ENCODE data around the gene HGD.
"Not testable (repeated sequence)": the region's sequence is repeated elsewhere in the genome, so short reads cannot be mapped to it uniquely, and the experiment has no call there.

Gene HGD

GRCh38 chr3:120682095-120682681 is at the start of gene HGD:
Gene HGD (minus strand): TSS chr3:120682239. CDS start chr3:120682111, 128 bp downstream.
- DNase-seq (ENCODE audit: low read depth, low spot score) = no peak
- no peak within 1 kb of the TSS for H3K27ac ChIP-seq

GRCh38 chr3:120730576-120731542 is 48.8 kb upstream of the HGD start:
- H3K27ac ChIP-seq = no peak overlapping the region
- DNase-seq (ENCODE audit: low read depth, low spot score) = no peak

GRCh38 chr3:120726791-120727190 is 44.8 kb upstream of the HGD start:
- no peak overlapping the region for H3K27ac ChIP-seq
- no peak for DNase-seq (ENCODE audit: low read depth, low spot score)

GRCh38 chr3:120719167-120719834 is 37.3 kb upstream of the HGD start:
- not testable (repeated sequence) for H3K27ac ChIP-seq; DNase-seq (ENCODE audit: low read depth, low spot score)

- no peak for DNase-seq (ENCODE audit: low read depth, low spot score)
- no peak overlapping the region for H3K27ac ChIP-seq
These were observed 31.2 kb upstream of the HGD start for GRCh38 chr3:120713262-120713661.

- DNase-seq (ENCODE audit: low read depth, low spot score) = no peak
- no peak overlapping the region for H3K27ac ChIP-seq
These were observed 28.3 kb upstream of the HGD start for GRCh38 chr3:120710369-120710768.

GRCh38 chr3:120708408-120708807 is 26.4 kb upstream of the HGD start:
- H3K27ac ChIP-seq = no peak overlapping the region
- no peak for DNase-seq (ENCODE audit: low read depth, low spot score)

- no peak overlapping the region for H3K27ac ChIP-seq
- no peak for DNase-seq (ENCODE audit: low read depth, low spot score)
These were observed 24.9 kb upstream of the HGD start for GRCh38 chr3:120706950-120707349.

- peak; percentile 6 for DNase-seq (ENCODE audit: low read depth, low spot score)
- peak overlapping the region; percentile 6 for H3K27ac ChIP-seq
These were observed 24.0 kb upstream of the HGD start for GRCh38 chr3:120705884-120706582.

GRCh38 chr3:120699333-120699732 is 17.3 kb upstream of the HGD start:
- no peak overlapping the region for H3K27ac ChIP-seq
- no peak for DNase-seq (ENCODE audit: low read depth, low spot score)

- DNase-seq (ENCODE audit: low read depth, low spot score) = no peak
- H3K27ac ChIP-seq = no peak overlapping the region
These were observed 11.6 kb upstream of the HGD start for GRCh38 chr3:120693439-120694171.

- no peak for DNase-seq (ENCODE audit: low read depth, low spot score)
- H3K27ac ChIP-seq = no peak overlapping the region
These were observed 7.4 kb upstream of the HGD start for GRCh38 chr3:120689395-120689794.

GRCh38 chr3:120688121-120688520 is 6.1 kb upstream of the HGD start:
- no peak overlapping the region for H3K27ac ChIP-seq
- DNase-seq (ENCODE audit: low read depth, low spot score) = no peak

GRCh38 chr3:120685411-120685810 is 3.4 kb upstream of the HGD start:
- DNase-seq (ENCODE audit: low read depth, low spot score) = no peak
- no peak overlapping the region for H3K27ac ChIP-seq

- no peak overlapping the region for H3K27ac ChIP-seq
- DNase-seq (ENCODE audit: low read depth, low spot score) = no peak
These were observed 2.9 kb upstream of the HGD start for GRCh38 chr3:120684896-120685295.

GRCh38 chr3:120683671-120684301 is 1.7 kb upstream of the HGD start:
- no peak for DNase-seq (ENCODE audit: low read depth, low spot score)
- no peak overlapping the region for H3K27ac ChIP-seq

- H3K27ac ChIP-seq = no peak overlapping the region
- no peak for DNase-seq (ENCODE audit: low read depth, low spot score)
These were observed 1.2 kb upstream of the HGD start for GRCh38 chr3:120683213-120683612.

- no peak for DNase-seq (ENCODE audit: low read depth, low spot score)
- no peak overlapping the region for H3K27ac ChIP-seq
These were observed 467 bp downstream of the HGD start for GRCh38 chr3:120681506-120682038.

GRCh38 chr3:120681018-120681417 is 1.0 kb downstream of the HGD start:
- no peak for DNase-seq (ENCODE audit: low read depth, low spot score)
- H3K27ac ChIP-seq = no peak overlapping the region

Measured in epithelial cell of prostate (primary cell).